H1 (cell line): Measurements from ENCODE around the gene NACAD.

ENCODE experiments used
- GABPA ChIP-seq: IDR thresholded peaks from 2 replicates; pipeline ENCODE4 v1.6.1; 2011; ENCODE audit warnings: mild to moderate bottlenecking, low read length, moderate library complexity, borderline replicate concordance; ENCODE audit not compliant: insufficient read depth
- NANOG ChIP-seq: IDR thresholded peaks from 2 replicates; pipeline ENCODE4 v1.6.1; 2011; ENCODE audit warnings: low read length, low read depth, mild to moderate bottlenecking, inconsistent platforms; ENCODE audit not compliant: insufficient read depth, poor library complexity, severe bottlenecking
- RAD21 ChIP-seq, 2 experiments: IDR thresholded peaks in 1 of 2; conservative IDR thresholded peaks in 1 of 2; 2 replicates each; pipeline ENCODE4 v1.6.1; 2011; ENCODE audit warnings: low read depth in 2 of 2, low read length in 2 of 2, improper control_type of control experiment in 1 of 2, inconsistent platforms in 1 of 2, mild to moderate bottlenecking in 1 of 2, moderate library complexity in 1 of 2
- SP2 ChIP-seq: IDR thresholded peaks from 2 replicates; pipeline ENCODE4 v1.6.1; 2012; ENCODE audit warnings: mild to moderate bottlenecking, low read length, inconsistent platforms
- TF ChIP-seq, protein P1 (sequence below): IDR thresholded peaks from 2 replicates; pipeline ENCODE4 v1.6.1; 2011; ENCODE audit warnings: low read depth, mild to moderate bottlenecking, low read length; ENCODE audit not compliant: insufficient read depth

- TF ChIP-seq SP2 = no peak
- TF ChIP-seq, protein P1, sequence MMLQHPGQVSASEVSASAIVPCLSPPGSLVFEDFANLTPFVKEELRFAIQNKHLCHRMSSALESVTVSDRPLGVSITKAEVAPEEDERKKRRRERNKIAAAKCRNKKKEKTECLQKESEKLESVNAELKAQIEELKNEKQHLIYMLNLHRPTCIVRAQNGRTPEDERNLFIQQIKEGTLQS = no peak
- no peak for TF ChIP-seq GABPA
- no peak for TF ChIP-seq NANOG
- TF ChIP-seq RAD21 (IDR thresholded peaks at IDR 0.05 in 1 of 2, conservative IDR thresholded peaks at IDR 0.05 in 1 of 2; ENCODE audit: low read depth in 2 of 2, low read length in 2 of 2) = no peak
These were observed 30.1 kb upstream of the NACAD start for GRCh38 chr7:45118889-45119331.
